Mesothelial cell of epicardium (in vitro differentiated cells): Measurements from ENCODE around the gene ACP3. TPM values are rescaled to one million over a fixed set of nuclear protein-coding genes. Genes with fewer than 3 reads are reported as not detected.
"Not testable (repeated sequence)": the region's sequence is repeated elsewhere in the genome, so short reads cannot be mapped to it uniquely, and the experiment has no call there.

Experiments used
- DNase-seq, 2 experiments: peaks; one replicate each; pipeline ENCODE4 v3.0.0; 2021; ENCODE audit warnings: low spot score in 2 of 2; ENCODE audit not compliant: unreplicated experiment in 2 of 2
- H3K27ac Mint-ChIP-seq: 2 replicates; pipeline ENCODE4 v1.8.0; 2021; ENCODE audit warnings: mixed read lengths
- H3K27me3 Mint-ChIP-seq: 2 replicates; pipeline ENCODE4 v1.8.0; 2021; ENCODE audit warnings: low read depth, mixed read lengths
- H3K36me3 Mint-ChIP-seq: 2 replicates; pipeline ENCODE4 v1.8.0; 2021; ENCODE audit warnings: mixed read lengths
- H3K4me1 Mint-ChIP-seq: 2 replicates; pipeline ENCODE4 v1.8.0; 2021; ENCODE audit warnings: mixed read lengths
- H3K4me3 Mint-ChIP-seq: 2 replicates; pipeline ENCODE4 v1.8.0; 2021; ENCODE audit warnings: mild to moderate bottlenecking, moderate library complexity, mixed read lengths
- H3K9me3 Mint-ChIP-seq: 2 replicates; pipeline ENCODE4 v1.8.0; 2021; ENCODE audit warnings: mixed read lengths
- CTCF ChIP-seq: fragments of 200-600 bp; sonication (generic); IDR thresholded peaks from one replicate; pipeline ENCODE4 v1.5.0; 2021; ENCODE audit warnings: antibody characterized with exemption; ENCODE audit not compliant: unreplicated experiment
- total RNA-seq: library from RNA; stranded (reverse); gene quantifications from 3 replicates; pipeline ENCODE4 v1.2.1, GENCODE V29; 2021

The ACP3 gene
- total RNA-seq, 1 donor from 2014 or later, result 25.5 TPM

- no peak for TF ChIP-seq CTCF
- H3K27me3 Mint-ChIP-seq, result peaks cover 7% of the 10 kb centered on the region
- no peak overlapping the region for H3K4me3 Mint-ChIP-seq
- H3K4me1 Mint-ChIP-seq, result peaks cover 3% of the 10 kb centered on the region
- H3K9me3 Mint-ChIP-seq, result peaks cover 5% of the 10 kb centered on the region
- no peak for DNase-seq
- no peak overlapping the region for H3K27ac Mint-ChIP-seq
- H3K36me3 Mint-ChIP-seq, result peaks cover 5% of the 10 kb centered on the region
These were observed 65.1 kb downstream of the ACP3 start for GRCh38 chr3:132382267-132382666.

- Mint-ChIP-seq H3K9me3 (peaks cover 5% of the 10 kb centered on the region), H3K27me3 (peaks cover 8% of the 10 kb centered on the region), H3K4me3 (no peak overlapping the region), H3K36me3 (peaks cover 4% of the 10 kb centered on the region), H3K4me1 (peaks cover 3% of the 10 kb centered on the region), H3K27ac (no peak overlapping the region)
- no peak for DNase-seq
- TF ChIP-seq CTCF, result no peak
These were observed 65.5 kb downstream of the ACP3 start for GRCh38 chr3:132382688-132383194.

- DNase-seq, result no peak
- H3K27ac Mint-ChIP-seq, result no peak overlapping the region
These were observed 69.1 kb downstream of the ACP3 start for GRCh38 chr3:132386259-132386658.

GRCh38 chr3:132392675-132393074 lies 75.5 kb downstream of the ACP3 start:
- H3K4me1 Mint-ChIP-seq, result peaks cover 11% of the 10 kb centered on the region
- H3K4me3 Mint-ChIP-seq, H3K36me3 Mint-ChIP-seq, H3K27me3 Mint-ChIP-seq, H3K9me3 Mint-ChIP-seq, DNase-seq, H3K27ac Mint-ChIP-seq: not testable (repeated sequence)

More at GRCh38 chr3:132386259-132386658, 69.1 kb downstream of the ACP3 start:
- Mint-ChIP-seq H3K27me3 (peaks cover 8% of the 10 kb centered on the region), H3K4me3 (no peak overlapping the region), H3K9me3 (no peaks in the 10 kb centered on the region), H3K4me1 (peaks cover 1% of the 10 kb centered on the region), H3K36me3 (no peaks in the 10 kb centered on the region)
- no peak for TF ChIP-seq CTCF

- peaks cover 11% of the 10 kb centered on the region for H3K4me1 Mint-ChIP-seq
- peak overlapping the region; percentile 13 for H3K27ac Mint-ChIP-seq
- no peaks in the 10 kb centered on the region for H3K27me3 Mint-ChIP-seq
- DNase-seq, result no peak
- H3K9me3 Mint-ChIP-seq, result peaks cover 4% of the 10 kb centered on the region
- TF ChIP-seq CTCF, result no peak
- no peak overlapping the region for H3K4me3 Mint-ChIP-seq
- no peaks in the 10 kb centered on the region for H3K36me3 Mint-ChIP-seq
These were observed 77.1 kb downstream of the ACP3 start for GRCh38 chr3:132394320-132394719.

GRCh38 chr3:132395126-132395525 lies 77.9 kb downstream of the ACP3 start:
- H3K9me3 Mint-ChIP-seq, result peaks cover 4% of the 10 kb centered on the region
- no peak for TF ChIP-seq CTCF
- peaks cover 11% of the 10 kb centered on the region for H3K4me1 Mint-ChIP-seq
- no peaks in the 10 kb centered on the region for H3K36me3 Mint-ChIP-seq
- no peak overlapping the region for H3K4me3 Mint-ChIP-seq
- H3K27ac Mint-ChIP-seq, result no peak overlapping the region
- H3K27me3 Mint-ChIP-seq, result no peaks in the 10 kb centered on the region
- DNase-seq, result no peak
